ENCODE data around the gene SLC34A1.

GRCh38 chr5:177386542-177386941 lies 2.3 kb downstream of the SLC34A1 start:
- TF ChIP-seq CTCF (IDR thresholded peaks at IDR 0.05) (no peak), ZFX (IDR thresholded peaks at IDR 0.05; ENCODE audit: borderline replicate concordance) (no peak)

Measured in 22Rv1 (cell line).